ENCODE measurements around the gene NFKBIE.

The NFKBIE gene

GRCh38 chr6:44309631-44310030 is 44.3 kb upstream of the NFKBIE start:
- no peak for TF ChIP-seq EZH2 (IDR thresholded peaks at IDR 0.05; ENCODE audit: borderline replicate concordance, low read length)
- TF ChIP-seq, protein P1, sequence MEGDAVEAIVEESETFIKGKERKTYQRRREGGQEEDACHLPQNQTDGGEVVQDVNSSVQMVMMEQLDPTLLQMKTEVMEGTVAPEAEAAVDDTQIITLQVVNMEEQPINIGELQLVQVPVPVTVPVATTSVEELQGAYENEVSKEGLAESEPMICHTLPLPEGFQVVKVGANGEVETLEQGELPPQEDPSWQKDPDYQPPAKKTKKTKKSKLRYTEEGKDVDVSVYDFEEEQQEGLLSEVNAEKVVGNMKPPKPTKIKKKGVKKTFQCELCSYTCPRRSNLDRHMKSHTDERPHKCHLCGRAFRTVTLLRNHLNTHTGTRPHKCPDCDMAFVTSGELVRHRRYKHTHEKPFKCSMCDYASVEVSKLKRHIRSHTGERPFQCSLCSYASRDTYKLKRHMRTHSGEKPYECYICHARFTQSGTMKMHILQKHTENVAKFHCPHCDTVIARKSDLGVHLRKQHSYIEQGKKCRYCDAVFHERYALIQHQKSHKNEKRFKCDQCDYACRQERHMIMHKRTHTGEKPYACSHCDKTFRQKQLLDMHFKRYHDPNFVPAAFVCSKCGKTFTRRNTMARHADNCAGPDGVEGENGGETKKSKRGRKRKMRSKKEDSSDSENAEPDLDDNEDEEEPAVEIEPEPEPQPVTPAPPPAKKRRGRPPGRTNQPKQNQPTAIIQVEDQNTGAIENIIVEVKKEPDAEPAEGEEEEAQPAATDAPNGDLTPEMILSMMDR (IDR thresholded peaks at IDR 0.05; ENCODE audit: low read length) = no peak
- H3K27ac ChIP-seq (ENCODE audit: low read depth, low read length, poor library complexity, severe bottlenecking) = no peak overlapping the region
- no peaks in the 10 kb centered on the region for H3K9me2 ChIP-seq (ENCODE audit: low read depth, low read length)
- H4K20me1 ChIP-seq (ENCODE audit: insufficient read depth, low read length) = no peaks in the 10 kb centered on the region
- H3K79me2 ChIP-seq (ENCODE audit: insufficient read depth, low read length) = no peaks in the 10 kb centered on the region
- no peaks in the 10 kb centered on the region for H3K9me3 ChIP-seq (ENCODE audit: low read length)
- no peaks in the 10 kb centered on the region for H3F3A ChIP-seq (ENCODE audit: insufficient read depth, low read length)
- H3K36me3 ChIP-seq (ENCODE audit: insufficient read depth, low read length) = peaks cover 62% of the 10 kb centered on the region
- peaks cover 11% of the 10 kb centered on the region for H3K4me1 ChIP-seq (ENCODE audit: insufficient read depth, low read length, severe bottlenecking)
- no peak overlapping the region for H3K4me2 ChIP-seq (ENCODE audit: low read length)
- no peaks in the 10 kb centered on the region for H3K27me3 ChIP-seq (ENCODE audit: insufficient read depth, low read length)
- no peak overlapping the region for H3K4me3 ChIP-seq (ENCODE audit: low read depth, low read length, poor library complexity, severe bottlenecking)
- H3K9ac ChIP-seq (ENCODE audit: low read length) = no peak overlapping the region
- H2AFZ ChIP-seq (ENCODE audit: low read length) = no peak overlapping the region

DNA sequence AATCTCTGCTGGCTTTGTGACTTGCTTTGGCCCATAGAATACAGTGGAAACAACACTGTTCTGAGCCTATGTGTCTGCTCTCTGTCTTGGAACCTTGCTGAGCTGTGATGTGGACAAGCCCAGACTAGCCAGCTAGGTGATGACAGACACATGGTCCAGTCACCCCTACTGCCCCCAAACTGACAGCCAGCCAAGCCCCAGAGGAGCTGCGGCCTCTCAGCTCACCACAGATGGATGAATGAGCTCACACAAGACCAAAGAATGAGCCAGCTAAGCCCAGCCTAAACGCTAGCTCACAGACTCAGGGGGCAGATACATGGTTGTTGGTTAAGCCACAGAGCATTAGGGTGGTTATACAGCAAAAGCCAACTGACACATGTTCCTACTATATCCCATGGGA is 43.7 kb upstream of the NFKBIE start:
- no peak overlapping the region for H3K9ac ChIP-seq (ENCODE audit: low read length)
- no peak overlapping the region for H3K4me3 ChIP-seq (ENCODE audit: low read depth, low read length, poor library complexity, severe bottlenecking)
- peaks cover 67% of the 10 kb centered on the region for H3K36me3 ChIP-seq (ENCODE audit: insufficient read depth, low read length)

GRCh38 chr6:44307217-44307616 is 41.9 kb upstream of the NFKBIE start:
- TF ChIP-seq EZH2 (IDR thresholded peaks at IDR 0.05; ENCODE audit: borderline replicate concordance, low read length) = no peak
- TF ChIP-seq, protein P1 (IDR thresholded peaks at IDR 0.05; ENCODE audit: low read length) = no peak
- H3K36me3 ChIP-seq (ENCODE audit: insufficient read depth, low read length) = peaks cover 86% of the 10 kb centered on the region
- peaks cover 7% of the 10 kb centered on the region for H3K4me1 ChIP-seq (ENCODE audit: insufficient read depth, low read length, severe bottlenecking)
- H4K20me1 ChIP-seq (ENCODE audit: insufficient read depth, low read length) = no peaks in the 10 kb centered on the region
- H3K27me3 ChIP-seq (ENCODE audit: insufficient read depth, low read length) = no peaks in the 10 kb centered on the region
- H2AFZ ChIP-seq (ENCODE audit: low read length) = no peak overlapping the region
- H3K79me2 ChIP-seq (ENCODE audit: insufficient read depth, low read length) = no peaks in the 10 kb centered on the region
- H3K27ac ChIP-seq (ENCODE audit: low read depth, low read length, poor library complexity, severe bottlenecking) = no peak overlapping the region
- no peaks in the 10 kb centered on the region for H3K9me3 ChIP-seq (ENCODE audit: low read length)
- no peak overlapping the region for H3K9ac ChIP-seq (ENCODE audit: low read length)
- no peaks in the 10 kb centered on the region for H3F3A ChIP-seq (ENCODE audit: insufficient read depth, low read length)
- H3K4me3 ChIP-seq (ENCODE audit: low read depth, low read length, poor library complexity, severe bottlenecking) = no peak overlapping the region
- no peaks in the 10 kb centered on the region for H3K9me2 ChIP-seq (ENCODE audit: low read depth, low read length)
- H3K4me2 ChIP-seq (ENCODE audit: low read length) = no peak overlapping the region

More for the DNA sequence above, 43.7 kb upstream of the NFKBIE start:
- Histone ChIP-seq H3K79me2 (ENCODE audit: insufficient read depth, low read length) (no peaks in the 10 kb centered on the region), H3K9me3 (ENCODE audit: low read length) (no peaks in the 10 kb centered on the region), H4K20me1 (ENCODE audit: insufficient read depth, low read length) (no peaks in the 10 kb centered on the region), H3K4me2 (ENCODE audit: low read length) (no peak overlapping the region), H3F3A (ENCODE audit: insufficient read depth, low read length) (no peaks in the 10 kb centered on the region), H3K27ac (ENCODE audit: low read depth, low read length, poor library complexity, severe bottlenecking) (no peak overlapping the region), H3K9me2 (ENCODE audit: low read depth, low read length) (no peaks in the 10 kb centered on the region), H3K4me1 (ENCODE audit: insufficient read depth, low read length, severe bottlenecking) (peaks cover 11% of the 10 kb centered on the region), H2AFZ (ENCODE audit: low read length) (no peak overlapping the region), H3K27me3 (ENCODE audit: insufficient read depth, low read length) (no peaks in the 10 kb centered on the region)
- TF ChIP-seq, protein P1 (IDR thresholded peaks at IDR 0.05; ENCODE audit: low read length) = no peak
- no peak for TF ChIP-seq EZH2 (IDR thresholded peaks at IDR 0.05; ENCODE audit: borderline replicate concordance, low read length)

Measured in OCI-LY1 (cell line).